Colonic mucosa (tissue), 4 donors: ENCODE measurements around the gene ZNF385B. TPM values are rescaled to one million over a fixed set of nuclear protein-coding genes. Genes with fewer than 3 reads are reported as not detected.

Experiments used
- DNase-seq: peaks from one replicate; pipeline ENCODE4 v3.0.0-alpha.2; 2020
- H3K27ac ChIP-seq: fragments of 200-600 bp; one replicate; pipeline ENCODE4 v1.8.0; 2021
- H3K27me3 ChIP-seq: fragments of 200-600 bp; one replicate; pipeline ENCODE4 v1.8.0; 2021
- H3K36me3 ChIP-seq: fragments of 200-600 bp; one replicate; pipeline ENCODE4 v1.8.0; 2021
- H3K4me1 ChIP-seq: fragments of 200-600 bp; one replicate; pipeline ENCODE4 v1.8.0; 2021; ENCODE audit warnings: mild to moderate bottlenecking
- H3K4me3 ChIP-seq: fragments of 200-600 bp; one replicate; pipeline ENCODE4 v1.8.0; 2021
- H3K9ac ChIP-seq, 2 donors: one replicate each; pipeline ENCODE4 v1.7.0; 2013; ENCODE audit warnings: control low read depth in 2 of 2, low read depth in 2 of 2, low read length in 2 of 2
- H3K9me3 ChIP-seq: fragments of 200-600 bp; one replicate; pipeline ENCODE4 v1.8.0; 2021
- intact Hi-C: fragments of 100-400 bp; cut with DNase I; formaldehyde crosslinking; loops from one replicate; pipeline ENCODE4 v1.14.1; 2022
- total RNA-seq, 2 donors: library from RNA; stranded (reverse); fragmentation: NEBNext Ultra II Directional in 1 of 2; extraction: Animal tissue kit (Norgen Biotek cat#: 25700) in 1 of 2; gene quantifications; one replicate each; pipeline ENCODE4 v1.2.1, GENCODE V29; 2021
- TF ChIP-seq, protein P1 (sequence below): fragments of 200-600 bp; IDR thresholded peaks from one replicate; pipeline ENCODE4 v1.8.0; 2022; ENCODE audit warnings: antibody characterized with exemption, mild to moderate bottlenecking
- donor health status: healthy.
- donor health status: DM: no; HTN: no; CAD: no.
- donor health status: DM: no; HTN: no; CAD: no.

ZNF385B gene
- total RNA-seq, 2 donors from 2014 or later, result 0.10 to 0.69 TPM

DNA sequence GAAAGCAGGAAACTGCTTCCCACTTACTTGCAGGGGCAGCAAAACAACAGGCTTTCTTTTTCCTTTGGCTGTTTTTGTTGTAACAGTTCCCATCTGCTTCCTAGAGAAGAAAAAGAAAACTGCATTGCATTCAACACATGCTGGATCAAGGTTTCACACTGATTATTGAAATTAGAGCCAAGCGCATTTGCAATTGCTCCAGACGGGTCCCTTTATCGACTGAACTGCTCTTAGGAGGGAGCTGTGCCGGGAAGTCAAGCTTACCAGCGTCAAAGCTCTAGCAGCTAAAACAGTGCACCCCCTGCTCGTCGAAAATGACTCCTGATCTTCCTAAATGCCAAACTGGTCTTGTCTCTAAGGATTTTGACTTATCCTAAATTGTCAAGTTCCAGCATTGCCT is 432.8 kb downstream of the ZNF385B start:
- no peaks in the 10 kb centered on the region for H3K36me3 ChIP-seq
- TF ChIP-seq, protein P1, sequence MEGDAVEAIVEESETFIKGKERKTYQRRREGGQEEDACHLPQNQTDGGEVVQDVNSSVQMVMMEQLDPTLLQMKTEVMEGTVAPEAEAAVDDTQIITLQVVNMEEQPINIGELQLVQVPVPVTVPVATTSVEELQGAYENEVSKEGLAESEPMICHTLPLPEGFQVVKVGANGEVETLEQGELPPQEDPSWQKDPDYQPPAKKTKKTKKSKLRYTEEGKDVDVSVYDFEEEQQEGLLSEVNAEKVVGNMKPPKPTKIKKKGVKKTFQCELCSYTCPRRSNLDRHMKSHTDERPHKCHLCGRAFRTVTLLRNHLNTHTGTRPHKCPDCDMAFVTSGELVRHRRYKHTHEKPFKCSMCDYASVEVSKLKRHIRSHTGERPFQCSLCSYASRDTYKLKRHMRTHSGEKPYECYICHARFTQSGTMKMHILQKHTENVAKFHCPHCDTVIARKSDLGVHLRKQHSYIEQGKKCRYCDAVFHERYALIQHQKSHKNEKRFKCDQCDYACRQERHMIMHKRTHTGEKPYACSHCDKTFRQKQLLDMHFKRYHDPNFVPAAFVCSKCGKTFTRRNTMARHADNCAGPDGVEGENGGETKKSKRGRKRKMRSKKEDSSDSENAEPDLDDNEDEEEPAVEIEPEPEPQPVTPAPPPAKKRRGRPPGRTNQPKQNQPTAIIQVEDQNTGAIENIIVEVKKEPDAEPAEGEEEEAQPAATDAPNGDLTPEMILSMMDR, result no peak
- no peaks in the 10 kb centered on the region for H3K4me1 ChIP-seq
- no peaks in the 10 kb centered on the region for H3K27me3 ChIP-seq
- DNase-seq, result no peak
- H3K27ac ChIP-seq, result no peak overlapping the region
- no peak overlapping the region for H3K9ac ChIP-seq
- no peaks in the 10 kb centered on the region for H3K9me3 ChIP-seq
- intact Hi-C loops, result no loop called here
- no peak overlapping the region for H3K4me3 ChIP-seq

DNA sequence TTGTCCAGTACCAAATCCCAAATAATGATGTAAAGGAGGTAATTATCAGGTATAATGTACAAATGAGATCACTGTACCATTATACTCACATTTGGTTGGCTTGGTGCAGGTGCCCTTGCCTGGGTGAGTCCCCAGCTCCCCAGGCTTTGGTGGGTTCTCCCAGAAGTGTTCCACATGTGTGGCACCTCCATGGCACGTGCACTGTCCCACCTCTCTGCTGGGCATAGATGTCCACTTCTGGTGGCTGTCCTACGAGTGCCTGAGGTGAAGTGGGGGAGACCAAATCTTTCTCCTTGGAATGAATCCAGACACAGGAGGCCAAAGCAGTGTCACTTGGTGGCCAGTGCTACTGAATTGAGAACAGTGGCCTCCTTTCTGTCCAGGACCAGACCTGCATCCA is 434.3 kb downstream of the ZNF385B start:
- Histone ChIP-seq H3K36me3 (no peaks in the 10 kb centered on the region), H3K9ac (no peak overlapping the region), H3K27ac (no peak overlapping the region), H3K9me3 (no peaks in the 10 kb centered on the region), H3K4me3 (no peak overlapping the region), H3K4me1 (no peaks in the 10 kb centered on the region), H3K27me3 (no peaks in the 10 kb centered on the region)
- DNase-seq, result no peak
- TF ChIP-seq, protein P1, result no peak
- intact Hi-C loops, result no loop called here

DNA sequence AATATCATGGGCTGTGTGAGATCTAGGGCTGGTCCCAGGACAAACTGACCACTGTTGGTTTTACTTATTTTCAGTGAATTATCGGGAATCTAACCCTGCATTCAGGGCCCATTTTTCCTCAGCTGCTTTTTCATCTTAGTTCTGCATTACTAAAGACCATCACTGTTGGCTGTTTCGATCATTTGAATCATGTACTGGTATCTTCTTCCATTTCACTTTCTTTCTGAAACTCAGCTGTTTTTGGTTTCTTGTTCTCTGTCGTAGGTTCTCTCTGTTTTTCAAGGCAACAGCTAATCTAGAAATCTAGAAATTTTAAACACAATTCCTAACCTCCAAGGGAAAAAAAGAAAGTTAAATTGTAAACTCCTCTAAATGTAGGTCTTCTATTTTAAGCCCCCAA is 436.8 kb downstream of the ZNF385B start:
- TF ChIP-seq, protein P1, result no peak
- no peaks in the 10 kb centered on the region for H3K27me3 ChIP-seq
- no peak overlapping the region for H3K9ac ChIP-seq
- H3K4me1 ChIP-seq, result no peaks in the 10 kb centered on the region
- H3K9me3 ChIP-seq, result no peaks in the 10 kb centered on the region
- intact Hi-C loops, result no loop called here
- H3K27ac ChIP-seq, result no peak overlapping the region
- H3K36me3 ChIP-seq, result no peaks in the 10 kb centered on the region
- DNase-seq, result no peak
- H3K4me3 ChIP-seq, result no peak overlapping the region

DNA sequence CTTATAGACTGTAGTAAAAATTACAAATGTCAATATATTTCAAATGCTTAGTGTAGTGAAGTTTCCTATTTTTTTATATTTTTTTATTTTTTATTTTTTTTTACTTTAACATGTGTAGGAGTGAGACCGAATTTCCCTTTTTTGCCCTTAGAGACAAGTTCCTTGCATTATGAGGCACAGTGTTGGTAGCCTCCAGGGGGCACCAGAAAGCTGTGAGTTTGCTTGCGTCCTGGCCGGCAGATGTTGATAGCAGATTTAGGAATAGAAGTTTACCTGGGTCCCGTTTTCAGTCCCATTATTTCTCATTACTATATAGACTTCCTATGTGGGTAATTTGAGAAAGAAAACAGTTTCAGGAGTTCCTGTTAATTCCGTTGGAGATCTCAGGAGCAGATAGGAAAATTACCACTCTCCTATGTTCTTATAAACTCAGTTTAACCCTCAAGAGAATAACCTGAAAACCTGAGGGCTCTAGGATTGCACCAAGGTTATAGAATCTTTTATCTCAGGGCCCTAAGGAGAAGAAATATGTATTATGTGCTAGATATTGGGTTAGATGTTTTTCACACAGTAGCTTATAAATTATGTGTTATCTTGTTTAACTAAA is 439.3 kb downstream of the ZNF385B start:
- Histone ChIP-seq H3K4me3 (no peak overlapping the region), H3K27ac (no peak overlapping the region), H3K9me3 (no peaks in the 10 kb centered on the region), H3K36me3 (no peaks in the 10 kb centered on the region), H3K27me3 (no peaks in the 10 kb centered on the region), H3K4me1 (no peaks in the 10 kb centered on the region), H3K9ac (no peak overlapping the region)
- TF ChIP-seq, protein P1, result peak; percentile 80
- intact Hi-C loops, result loop anchor here (2.0 kb wide), 1 partner anchor 327 kb away; no protein-coding TSS in a partner anchor
- DNase-seq, result peak; percentile 75

DNA sequence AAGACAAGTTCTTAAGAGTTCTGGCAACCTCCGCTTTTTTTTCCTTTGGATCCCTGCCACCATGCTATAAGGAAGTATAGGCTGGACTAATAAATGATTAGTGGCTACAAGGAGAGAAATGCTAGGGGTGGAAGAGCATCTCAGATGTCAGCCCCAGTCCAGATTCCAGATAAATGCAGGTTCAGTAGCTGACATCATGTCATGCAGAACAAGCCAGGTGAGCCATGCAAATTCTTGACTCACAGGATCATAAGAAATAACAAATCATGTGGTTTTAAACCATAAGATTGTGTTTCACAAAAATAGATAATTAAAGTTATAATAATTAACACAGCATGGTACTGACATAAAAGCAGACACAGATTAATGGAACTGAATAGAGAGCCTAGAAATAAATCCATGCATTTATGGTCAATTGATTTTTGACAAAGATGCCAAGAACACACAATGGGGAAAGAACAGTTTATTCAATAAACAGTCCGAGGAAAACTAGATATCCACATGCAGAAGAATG is 443.9 kb downstream of the ZNF385B start:
- TF ChIP-seq, protein P1, result no peak

More for the DNA sequence above, 443.9 kb downstream of the ZNF385B start:
- Histone ChIP-seq H3K36me3 (no peaks in the 10 kb centered on the region), H3K4me1 (no peaks in the 10 kb centered on the region), H3K4me3 (no peak overlapping the region), H3K27me3 (no peaks in the 10 kb centered on the region), H3K9me3 (no peaks in the 10 kb centered on the region), H3K27ac (no peak overlapping the region), H3K9ac (no peak overlapping the region)
- DNase-seq, result no peak
- intact Hi-C loops, result loop anchor here (10.0 kb wide), 1 partner anchor 203 kb away; no protein-coding TSS in a partner anchor
